IPS-11a (cell line): ENCODE data around the gene ASXL1.

Source experiments
- H3K4me3 ChIP-seq: one replicate; pipeline ENCODE4 v1.5.1; 2013; ENCODE audit warnings: low read depth, low read length, control low read depth

Gene ASXL1

DNA sequence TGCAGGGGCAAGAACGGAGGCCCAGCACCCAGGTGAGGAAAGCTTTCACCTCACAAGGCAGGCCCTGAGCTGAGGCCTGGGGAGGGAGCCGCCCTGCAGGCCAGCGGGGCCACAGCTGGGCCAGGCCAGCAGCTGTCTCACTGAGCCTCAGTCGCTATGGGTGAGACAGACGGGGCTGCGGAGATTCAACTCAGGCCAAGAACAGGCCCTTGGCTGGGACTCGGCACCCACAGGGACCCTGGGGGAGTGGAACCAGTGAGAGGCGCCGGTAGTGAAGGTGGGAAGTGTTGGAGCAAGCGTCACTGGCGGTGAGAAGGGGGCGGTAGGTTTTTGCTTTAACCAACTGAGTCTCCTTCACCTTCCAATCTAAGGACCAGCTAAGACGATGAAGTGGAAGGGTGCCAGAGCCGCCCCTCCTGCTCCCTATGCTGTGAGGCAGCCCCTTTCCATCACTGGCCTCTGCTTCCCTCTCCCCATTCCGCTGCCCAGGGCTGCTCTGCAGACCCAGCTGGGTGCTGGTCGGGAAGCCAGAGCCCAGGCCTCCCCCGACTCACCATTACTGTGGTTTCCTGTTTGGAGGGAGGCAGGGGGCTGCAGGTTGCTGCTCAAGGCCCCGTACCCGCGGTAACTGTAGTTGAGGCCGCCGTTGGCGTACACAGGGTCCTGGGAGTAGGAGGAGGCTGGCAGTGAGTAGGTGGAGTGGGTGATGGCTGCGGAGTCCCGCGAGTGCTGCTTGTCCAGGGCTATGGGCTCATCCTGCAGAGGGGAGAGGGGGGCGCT is 93.7 kb downstream of the ASXL1 start:
- no peak overlapping the region for H3K4me3 ChIP-seq

DNA sequence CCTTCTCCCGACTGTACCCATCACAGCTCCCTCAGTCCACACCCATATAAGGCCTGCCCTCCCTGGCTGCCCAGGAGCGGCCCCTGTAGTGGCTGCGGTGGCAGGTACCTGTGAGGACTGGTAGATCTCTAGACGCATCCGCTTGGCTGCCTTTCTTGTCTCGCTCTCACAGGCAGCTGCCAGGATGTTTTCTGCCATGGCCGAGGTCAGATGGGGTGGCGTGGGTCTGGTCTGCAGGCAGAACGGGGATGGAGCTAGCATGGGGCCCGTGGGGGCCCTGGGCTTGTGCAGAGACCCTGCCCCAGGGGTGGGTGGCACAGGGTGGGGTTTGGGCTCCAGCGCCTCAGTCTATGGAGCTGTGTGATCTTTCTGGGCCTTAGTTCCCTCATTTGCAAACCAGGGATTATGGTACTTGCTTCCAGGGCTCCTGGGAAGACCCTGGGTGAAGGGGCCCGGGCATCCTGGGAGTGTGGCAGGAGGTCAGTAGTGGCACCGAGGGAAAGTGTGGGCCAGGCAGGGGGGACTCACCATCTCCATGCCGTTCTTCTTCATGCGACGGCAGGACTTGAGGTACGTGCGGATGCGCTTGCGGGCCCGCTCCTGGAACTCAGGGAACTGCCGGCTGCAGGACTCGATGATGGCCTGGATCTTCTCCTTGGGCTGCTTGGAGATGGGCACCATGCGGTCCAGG is 94.8 kb downstream of the ASXL1 start:
- no peak overlapping the region for H3K4me3 ChIP-seq

DNA sequence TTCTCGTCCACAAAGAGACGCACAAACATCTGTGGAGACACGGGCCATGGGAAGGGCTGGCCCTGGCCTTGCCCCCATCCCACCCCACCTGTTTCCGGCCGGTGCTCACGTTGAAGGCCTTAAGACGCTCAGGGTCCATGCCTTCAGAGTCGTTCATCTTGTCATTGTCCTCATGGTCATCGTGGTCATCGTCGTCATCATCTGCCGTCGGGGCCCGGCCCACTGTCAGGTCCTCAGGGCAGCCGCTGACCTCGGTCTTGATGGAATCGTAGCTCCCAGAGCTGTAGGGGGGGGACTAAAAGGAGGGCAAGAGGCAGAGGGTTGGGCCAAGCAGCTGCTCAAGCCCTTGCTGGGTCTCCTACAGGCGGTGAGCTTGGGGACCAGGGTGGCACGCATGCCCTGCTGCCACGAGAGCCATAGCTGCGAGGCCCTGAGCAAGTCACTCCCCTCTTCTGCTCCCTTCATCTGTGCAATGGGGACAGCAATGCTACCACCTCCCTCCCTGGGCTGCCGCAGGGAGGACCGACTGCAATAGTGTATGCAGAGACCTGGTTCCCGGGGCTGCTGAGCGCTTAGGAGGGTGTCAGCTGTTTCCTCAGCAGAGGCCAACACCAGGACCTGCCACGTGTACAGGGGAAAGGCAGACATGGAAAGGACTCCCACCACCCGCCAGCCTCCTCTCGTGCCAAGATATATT is 95.5 kb downstream of the ASXL1 start:
- no peak overlapping the region for H3K4me3 ChIP-seq

DNA sequence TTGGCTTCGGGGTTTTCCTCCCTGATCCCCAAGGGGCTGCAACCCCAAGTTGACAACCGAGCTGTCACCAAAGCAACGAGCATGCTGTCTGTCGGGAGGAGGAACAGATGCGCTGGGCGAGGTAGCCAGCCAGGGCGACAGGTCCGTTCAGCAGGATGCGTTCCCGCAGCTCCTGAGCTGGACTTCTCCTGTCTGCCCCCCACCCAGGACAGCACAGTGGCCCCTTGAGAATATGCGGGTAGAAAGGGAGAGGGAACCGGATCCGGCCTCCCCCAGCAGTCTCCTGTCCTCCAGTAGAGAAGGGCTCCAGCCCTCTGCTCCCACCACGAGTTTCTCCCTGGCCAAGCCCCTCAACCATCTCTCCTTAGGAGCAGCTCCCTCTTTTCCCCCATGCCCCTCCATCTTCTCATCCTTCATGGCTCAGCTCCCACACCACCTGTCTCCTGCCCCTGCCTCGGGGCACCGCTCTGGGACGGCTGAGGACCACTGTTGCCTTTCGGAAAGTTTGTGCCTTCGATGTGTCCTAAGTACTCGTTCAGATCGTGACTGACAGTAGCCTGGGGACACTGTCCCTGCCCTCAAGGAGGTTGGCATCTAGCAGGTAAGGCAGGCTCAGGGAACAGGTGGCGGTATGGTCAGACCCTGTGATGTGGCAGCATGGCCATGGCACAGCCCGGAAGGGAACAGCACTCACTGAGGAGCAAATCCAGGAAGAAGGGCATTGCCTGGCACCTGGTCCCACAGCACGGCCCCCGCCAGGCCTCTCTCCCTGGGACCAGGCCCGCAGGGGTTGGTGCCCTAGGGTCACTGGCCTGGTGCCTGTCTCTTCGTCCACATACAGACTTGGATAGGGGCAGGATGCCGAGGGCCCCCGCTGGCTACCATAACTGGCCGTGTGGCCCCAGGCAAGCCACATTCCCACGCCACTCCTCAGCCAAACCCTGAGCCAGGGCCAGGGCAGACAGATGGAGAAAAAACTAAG is 96.3 kb downstream of the ASXL1 start:
- H3K4me3 ChIP-seq, result no peak overlapping the region

DNA sequence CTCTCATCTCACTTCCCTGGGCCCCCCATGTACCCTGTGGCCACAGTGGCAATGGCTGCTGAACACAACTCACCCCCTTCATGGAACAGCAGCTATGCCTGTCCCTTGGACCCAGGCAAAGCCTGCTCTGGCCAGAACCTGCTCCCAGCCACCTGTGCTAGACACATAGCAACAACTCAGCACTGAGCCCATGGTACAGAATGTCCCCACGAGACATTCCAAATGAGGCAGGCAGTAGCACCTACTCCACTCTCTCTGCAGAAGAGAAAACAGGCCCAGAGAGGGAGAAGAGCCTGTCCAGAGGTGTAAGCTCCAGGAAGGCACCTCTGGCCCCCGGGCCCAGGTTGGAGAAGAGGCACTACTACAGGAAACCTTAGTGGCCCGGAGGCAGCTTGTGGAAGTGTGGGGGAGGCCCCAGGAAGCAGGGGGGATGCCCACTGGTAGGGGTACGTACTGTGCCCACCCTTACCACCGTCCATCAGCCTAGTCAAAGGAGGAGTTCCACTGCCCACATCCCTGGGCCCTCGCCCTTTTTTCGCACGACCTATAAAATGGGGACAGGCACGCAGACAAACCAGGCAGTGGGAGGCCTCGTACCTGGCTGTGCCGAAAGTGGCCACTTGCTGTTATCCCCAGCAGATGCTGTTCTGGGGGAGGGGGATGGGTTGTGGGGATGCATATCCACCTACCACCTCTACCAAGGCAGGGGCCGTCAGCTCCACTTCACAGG is 97.2 kb downstream of the ASXL1 start:
- H3K4me3 ChIP-seq, result no peak overlapping the region

DNA sequence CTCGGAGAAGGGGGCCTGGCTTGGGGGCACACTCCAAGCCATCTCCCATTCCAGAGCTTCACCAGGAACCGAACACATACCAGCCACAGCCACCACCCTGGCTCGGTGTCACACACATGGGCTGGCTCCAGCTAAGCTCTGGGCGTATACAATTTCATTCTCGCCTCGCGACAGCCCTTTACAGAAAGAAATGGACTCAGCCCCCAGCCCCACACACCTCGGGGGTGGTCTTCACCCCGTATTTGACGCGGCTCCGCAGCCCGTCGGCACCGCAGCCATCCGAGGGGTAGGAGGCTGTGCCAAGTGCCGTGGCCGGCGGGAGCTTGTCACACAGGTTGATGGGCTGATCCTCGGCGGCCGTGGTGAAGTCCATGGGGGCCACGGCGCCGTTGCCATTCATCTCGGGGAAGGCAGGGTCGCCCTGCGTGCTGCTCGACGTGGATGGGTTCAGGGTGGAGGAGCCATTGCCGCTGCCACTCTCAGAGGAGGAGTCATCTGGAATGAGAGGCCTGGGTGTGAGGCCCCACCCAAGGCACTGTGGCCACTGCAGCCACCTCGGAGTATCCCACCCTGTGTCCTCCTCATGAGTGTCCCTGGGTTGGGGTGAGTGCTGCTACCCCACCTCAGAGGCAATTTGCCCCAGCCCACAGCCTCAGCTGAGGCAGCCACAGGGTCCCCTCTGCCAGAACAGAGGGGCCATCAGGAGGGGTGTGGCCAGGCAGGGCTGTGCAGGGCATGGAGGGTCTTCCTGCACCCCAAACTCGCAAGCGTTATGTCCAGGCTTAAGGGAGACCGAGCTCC is 98.0 kb downstream of the ASXL1 start:
- H3K4me3 ChIP-seq, result no peak overlapping the region

DNA sequence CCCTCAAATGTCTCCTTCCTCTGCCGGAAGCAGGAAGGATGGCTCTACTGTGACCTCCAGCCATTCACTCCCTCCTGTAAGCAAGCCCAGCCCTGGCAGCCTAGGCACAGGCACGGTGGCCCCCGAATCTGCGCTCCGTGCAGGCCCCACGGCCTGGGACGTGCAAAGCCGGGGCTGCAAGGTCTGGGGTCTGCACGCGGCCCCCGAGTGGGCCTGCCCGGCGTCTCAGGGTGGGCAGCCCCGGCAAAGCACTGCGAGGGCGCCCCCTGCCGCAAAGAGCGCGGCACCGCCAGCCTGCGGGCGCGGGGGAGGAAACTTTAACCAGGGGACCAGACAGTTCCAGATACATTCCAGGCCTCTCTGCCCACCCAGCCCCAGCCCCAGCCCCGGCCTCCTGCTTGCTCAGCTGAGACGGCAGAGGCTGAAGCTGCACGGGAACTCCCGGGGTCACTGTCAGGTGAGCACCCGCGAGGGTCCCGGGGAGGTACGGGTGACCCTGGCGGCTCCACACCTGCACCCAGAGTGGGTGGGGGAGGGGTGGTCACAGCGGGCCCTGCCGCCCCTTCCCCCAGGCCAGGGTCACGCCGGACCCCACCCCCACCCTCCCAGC is 98.8 kb downstream of the ASXL1 start:
- peak overlapping the region; percentile 50 for H3K4me3 ChIP-seq

DNA sequence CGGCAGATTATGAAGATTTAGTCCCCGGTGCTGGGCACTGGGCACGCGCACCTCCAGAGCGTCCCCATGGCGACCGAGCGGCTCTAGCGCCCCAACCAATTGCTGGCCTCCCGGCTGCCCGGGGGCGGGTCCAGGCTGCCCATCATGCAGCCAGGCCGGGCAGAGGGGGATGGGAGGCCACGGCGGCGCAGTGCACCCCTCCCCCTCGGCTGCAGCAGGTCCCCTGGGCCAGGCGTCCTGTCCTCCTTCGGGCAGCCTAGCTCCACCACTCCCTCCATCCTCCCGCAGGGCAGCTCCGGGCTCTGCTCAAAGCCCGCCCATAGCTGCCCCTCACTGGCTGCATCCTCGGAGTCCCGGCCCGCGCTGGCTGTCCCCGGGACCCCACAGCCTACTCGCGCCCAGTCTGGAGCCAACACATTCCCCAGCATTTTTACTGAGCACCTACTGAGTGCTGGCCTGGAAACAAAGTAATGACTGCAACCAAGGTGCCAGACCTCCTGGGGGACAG is 99.4 kb downstream of the ASXL1 start:
- H3K4me3 ChIP-seq, result peak overlapping the region; percentile 50

DNA sequence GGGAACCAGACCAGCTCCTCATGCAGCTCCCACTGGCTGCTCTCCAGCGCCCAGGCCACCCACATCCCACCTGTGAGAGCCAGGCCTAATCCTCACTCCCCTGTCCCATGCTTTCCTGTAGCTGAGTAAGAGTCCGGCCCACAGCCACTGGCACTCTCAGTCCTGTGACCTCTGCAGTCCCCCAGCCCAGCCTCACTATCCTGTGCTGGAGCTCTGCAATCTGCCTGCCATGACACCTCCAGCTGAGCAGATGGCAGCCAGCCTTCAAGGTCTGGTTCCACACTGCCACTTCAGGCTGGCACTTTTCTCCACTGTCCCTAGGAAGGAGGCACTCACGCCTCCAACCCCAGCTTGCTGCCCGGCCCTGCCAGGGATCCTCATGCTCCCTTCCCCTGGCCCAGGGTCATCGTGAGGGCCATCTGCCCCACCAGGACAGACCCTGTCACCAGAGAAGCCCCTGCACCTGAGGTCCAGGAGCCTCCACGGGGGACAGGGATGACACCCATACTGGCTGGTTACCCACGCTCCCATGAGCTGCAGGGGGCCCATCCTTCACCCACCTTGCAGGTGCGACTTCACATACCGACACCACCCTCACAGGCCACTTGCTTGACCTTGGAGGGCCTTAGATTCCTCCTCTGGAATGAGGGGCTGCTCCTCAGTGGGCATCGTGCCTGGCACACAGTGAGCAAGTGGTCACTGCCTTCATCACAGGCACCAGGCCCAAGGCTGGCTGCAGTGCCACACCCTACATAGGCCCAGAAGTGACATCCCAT is 100.1 kb downstream of the ASXL1 start:
- H3K4me3 ChIP-seq, result no peak overlapping the region

DNA sequence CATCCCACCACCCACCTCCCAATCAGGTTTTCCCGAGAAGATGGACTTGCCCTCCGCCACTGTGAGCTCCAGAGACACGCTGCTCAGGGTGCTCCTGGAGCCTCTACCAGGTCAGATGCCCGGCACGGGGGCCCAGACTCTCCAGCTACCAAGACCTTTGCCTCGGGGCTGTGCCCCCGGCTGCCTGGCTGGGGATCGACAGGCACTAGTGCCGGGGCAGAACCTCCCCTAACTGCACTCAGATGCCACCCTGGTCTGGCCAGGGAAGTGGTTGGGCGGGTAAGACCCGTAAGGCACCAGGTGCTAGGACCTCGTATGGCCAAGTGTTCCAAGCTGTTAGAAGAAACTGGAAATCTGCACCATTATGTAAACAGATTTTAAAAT is 100.7 kb downstream of the ASXL1 start:
- no peak overlapping the region for H3K4me3 ChIP-seq

DNA sequence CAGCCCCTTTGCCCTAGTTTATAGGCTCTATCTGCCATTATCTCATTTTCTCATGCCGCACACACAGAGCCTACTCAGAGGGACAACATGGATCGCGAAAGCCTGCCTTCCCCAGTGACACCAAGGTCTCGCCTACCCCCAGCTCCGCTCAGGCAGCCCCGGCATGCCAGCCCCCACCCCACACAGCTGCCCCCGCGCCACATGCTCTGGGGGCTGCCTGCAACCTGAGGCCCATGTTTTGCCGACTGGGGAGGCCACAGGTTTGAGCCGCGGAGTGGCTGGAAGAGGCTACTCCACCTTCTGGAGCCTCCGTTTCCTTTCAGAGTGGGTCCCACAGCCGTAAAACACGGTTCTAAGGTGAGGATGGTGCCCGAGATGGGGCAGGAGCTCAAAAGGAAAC is 102.1 kb downstream of the ASXL1 start:
- no peak overlapping the region for H3K4me3 ChIP-seq

DNA sequence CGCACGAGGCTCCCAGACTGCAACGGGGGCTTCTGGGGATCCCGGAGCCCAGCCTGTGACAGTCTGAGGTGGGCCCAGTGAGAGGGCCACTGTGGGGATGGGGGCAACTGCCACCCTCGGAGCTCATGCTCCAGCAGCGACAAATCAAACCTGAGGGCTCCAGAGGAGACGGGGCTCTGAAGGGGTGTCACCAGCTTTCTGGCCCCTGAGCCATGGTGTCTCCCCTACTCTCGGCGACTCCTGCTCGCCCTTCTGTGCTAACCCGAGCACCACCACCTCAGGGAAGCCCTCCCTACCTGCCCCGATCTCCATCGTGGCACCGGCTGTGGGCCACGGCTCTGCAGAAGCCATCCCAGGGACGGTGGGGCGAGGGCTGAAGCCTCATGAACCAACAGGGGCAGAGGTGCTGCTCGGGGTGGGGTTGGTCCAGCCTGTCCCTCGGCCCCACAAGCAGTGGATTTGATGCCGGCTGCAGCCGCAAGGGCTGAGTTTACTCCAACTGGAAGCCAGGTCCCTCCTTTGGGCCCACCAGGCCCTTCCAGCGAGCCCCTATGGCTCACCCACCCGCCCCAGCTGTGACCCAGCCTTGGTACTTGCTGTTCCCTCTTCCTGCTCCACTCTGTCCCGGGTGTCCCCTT is 102.7 kb downstream of the ASXL1 start:
- no peak overlapping the region for H3K4me3 ChIP-seq

DNA sequence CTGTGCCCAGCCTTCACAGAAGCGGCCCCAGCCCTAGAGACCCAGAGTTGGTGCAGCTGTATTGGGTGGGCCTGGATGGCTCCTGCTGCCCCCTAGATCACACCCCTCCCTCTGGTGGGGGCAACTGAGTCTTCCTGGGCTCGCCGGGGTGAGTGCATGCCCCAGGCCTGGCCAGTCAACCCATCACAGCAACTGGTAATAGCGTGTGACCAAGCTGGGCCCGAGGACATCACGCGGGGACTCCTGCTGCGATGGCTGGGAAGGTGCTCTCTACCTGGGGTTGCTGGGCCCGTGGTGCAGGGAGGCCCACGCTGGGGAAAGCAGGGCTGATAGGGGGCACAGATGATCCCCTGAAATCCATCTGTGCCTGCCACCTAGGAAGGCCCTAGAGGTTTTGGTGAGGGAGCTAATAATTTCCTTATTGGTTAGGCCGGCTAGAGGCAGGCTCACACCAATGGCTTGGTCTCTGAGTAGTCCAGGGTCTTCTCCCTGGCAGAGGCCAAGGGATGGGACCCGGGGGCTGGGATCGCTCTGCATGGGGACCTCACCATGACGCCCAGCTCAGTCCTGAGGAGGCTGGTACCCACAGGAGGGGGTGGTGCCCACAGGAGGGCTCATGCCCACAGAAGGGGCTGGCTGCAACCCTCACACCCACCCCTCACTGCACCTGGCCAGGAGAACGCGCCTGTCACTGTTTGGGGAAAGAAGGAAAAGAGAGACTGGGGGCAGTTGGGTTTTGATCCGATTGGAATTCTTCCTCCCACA is 103.9 kb downstream of the ASXL1 start:
- H3K4me3 ChIP-seq, result no peak overlapping the region

DNA sequence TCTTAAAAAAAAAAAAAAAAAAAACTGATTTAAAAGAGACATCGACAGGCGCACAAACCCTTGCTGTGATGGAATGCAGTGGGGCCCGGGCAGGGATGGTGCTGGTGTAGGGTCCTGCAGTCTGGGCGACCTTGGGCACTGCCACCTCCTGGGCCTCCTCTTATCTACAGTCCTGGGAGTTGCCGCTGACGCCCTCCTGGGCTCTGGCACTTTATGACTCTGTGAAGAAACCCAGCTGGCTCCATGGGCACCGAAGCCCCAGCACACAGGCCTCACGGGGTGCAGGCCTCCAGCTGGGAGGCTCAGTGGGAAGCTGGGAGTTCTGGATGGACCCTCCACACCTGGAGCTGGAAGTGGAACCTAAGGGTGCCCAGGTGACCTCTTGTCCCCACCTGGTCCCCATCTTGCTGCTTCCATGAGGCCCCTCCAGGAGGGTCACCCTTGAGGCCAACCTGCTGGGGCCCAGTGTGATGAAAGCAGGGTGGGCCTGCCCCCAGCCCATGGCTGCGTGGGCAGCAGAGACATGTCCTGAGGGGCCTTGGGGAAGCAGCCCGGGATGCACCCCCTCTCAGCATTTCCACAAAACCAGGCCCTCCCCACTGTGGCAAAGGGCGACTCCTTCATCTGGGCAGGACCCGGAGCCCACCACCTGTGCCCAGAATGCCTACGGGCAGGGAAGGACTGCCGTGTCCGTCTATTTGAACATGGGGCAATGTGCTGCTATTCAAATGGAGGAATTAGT is 104.9 kb downstream of the ASXL1 start:
- no peak overlapping the region for H3K4me3 ChIP-seq

DNA sequence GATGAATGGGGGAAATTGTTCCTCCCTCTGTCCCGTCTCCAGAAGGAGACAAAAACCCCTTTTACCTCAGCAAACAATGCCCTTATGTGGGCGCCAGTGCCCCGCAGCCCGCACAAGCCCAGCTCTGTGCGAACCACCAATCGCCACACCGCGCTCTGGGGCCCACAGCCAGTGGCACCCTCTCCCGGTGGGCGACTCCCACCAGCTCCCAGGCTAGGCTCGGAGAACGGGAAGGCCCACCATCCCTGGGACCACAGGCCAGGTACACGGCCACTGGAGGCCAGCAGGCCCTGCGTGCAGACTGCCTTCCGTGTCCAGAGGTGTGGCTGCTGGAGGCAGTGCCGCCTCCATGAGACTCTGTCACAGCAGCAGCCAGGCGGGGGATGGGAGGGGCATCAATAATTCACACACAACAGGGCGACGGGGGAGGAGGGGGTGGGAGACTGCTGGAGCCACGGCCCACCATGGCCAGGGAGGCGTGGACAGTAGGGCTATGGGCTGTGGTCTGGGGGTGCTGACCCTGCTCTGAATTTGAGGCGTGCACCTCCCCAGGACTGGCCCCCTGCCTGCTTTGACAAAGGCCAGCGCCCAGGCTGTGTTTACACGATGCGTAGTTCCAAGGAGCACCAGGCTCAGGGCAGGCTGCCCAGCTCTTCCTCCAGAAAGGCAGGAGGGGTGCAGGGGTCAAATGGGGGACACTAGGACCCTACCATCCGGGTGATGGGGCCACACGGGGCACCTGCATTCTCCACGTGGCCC is 105.7 kb downstream of the ASXL1 start:
- H3K4me3 ChIP-seq, result no peak overlapping the region
